Liver (tissue), 3 donors: ENCODE data around the gene MAG.

Experiments used
- CTCF ChIP-seq: fragments of 150-350 bp; IDR thresholded peaks from 2 replicates; pipeline ENCODE4 v1.5.1; 2017; ENCODE audit warnings: improper control_type of control experiment, low read depth, low read length; ENCODE audit not compliant: missing input control
- GABPA ChIP-seq, 2 donors: IDR thresholded peaks in 1 of 2; conservative IDR thresholded peaks in 1 of 2; 2 replicates each; pipeline ENCODE4 v1.6.1; 2016; ENCODE audit warnings: antibody characterized with exemption in 2 of 2, mild to moderate bottlenecking in 1 of 2, moderate library complexity in 1 of 2
- JUND ChIP-seq, 2 donors: IDR thresholded peaks; 2 replicates each; pipeline ENCODE4 v1.6.1; 2016; ENCODE audit warnings: antibody characterized with exemption in 2 of 2
- MAX ChIP-seq: IDR thresholded peaks from 2 replicates; pipeline ENCODE4 v1.6.1; 2016; ENCODE audit warnings: antibody characterized with exemption
- RAD21 ChIP-seq, 2 donors: IDR thresholded peaks; 2 replicates each; pipeline ENCODE4 v1.6.1; 2016; ENCODE audit warnings: antibody characterized with exemption in 2 of 2, mild to moderate bottlenecking in 2 of 2
- RXRA ChIP-seq, 2 donors: IDR thresholded peaks; 2 replicates each; pipeline ENCODE4 v1.6.1; 2017 to 2018; ENCODE audit warnings: antibody characterized with exemption in 2 of 2, mild to moderate bottlenecking in 1 of 2
- SP1 ChIP-seq: IDR thresholded peaks from 2 replicates; pipeline ENCODE4 v1.6.1; 2018; ENCODE audit warnings: antibody characterized with exemption, mild to moderate bottlenecking
- YY1 ChIP-seq: IDR thresholded peaks from 2 replicates; pipeline ENCODE4 v1.6.1; 2016; ENCODE audit warnings: antibody characterized with exemption, mild to moderate bottlenecking
- TF ChIP-seq, protein P1 (sequence below): IDR thresholded peaks from 2 replicates; pipeline ENCODE4 v1.6.1; 2016; ENCODE audit warnings: antibody characterized with exemption, mild to moderate bottlenecking
- TF ChIP-seq, protein P2 (sequence below): IDR thresholded peaks from 2 replicates; pipeline ENCODE4 v1.6.1; 2016; ENCODE audit warnings: antibody characterized with exemption
- donor health status: healthy.
- donor health status: healthy.

DNA sequence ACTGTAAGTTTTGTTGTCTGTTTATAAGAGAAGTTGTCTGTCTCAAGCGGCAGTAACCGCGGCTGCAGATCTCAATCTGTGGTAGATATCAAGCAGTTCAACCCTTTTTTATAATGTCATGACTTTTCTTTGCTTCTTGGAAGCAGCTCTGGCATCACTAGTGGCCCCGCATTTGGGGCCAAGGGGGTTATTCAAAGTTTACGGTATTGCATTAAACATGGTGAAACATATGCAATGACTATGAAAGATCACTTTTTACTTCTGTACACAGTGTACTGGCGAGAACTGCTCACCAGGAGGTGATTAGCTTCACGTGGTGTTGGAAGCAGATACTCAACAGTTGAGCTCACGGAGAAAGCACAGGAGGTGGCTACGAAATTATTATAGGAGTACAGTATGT is 61.7 kb downstream of the MAG start:
- TF ChIP-seq CTCF, result no peak
- TF ChIP-seq, protein P1, sequence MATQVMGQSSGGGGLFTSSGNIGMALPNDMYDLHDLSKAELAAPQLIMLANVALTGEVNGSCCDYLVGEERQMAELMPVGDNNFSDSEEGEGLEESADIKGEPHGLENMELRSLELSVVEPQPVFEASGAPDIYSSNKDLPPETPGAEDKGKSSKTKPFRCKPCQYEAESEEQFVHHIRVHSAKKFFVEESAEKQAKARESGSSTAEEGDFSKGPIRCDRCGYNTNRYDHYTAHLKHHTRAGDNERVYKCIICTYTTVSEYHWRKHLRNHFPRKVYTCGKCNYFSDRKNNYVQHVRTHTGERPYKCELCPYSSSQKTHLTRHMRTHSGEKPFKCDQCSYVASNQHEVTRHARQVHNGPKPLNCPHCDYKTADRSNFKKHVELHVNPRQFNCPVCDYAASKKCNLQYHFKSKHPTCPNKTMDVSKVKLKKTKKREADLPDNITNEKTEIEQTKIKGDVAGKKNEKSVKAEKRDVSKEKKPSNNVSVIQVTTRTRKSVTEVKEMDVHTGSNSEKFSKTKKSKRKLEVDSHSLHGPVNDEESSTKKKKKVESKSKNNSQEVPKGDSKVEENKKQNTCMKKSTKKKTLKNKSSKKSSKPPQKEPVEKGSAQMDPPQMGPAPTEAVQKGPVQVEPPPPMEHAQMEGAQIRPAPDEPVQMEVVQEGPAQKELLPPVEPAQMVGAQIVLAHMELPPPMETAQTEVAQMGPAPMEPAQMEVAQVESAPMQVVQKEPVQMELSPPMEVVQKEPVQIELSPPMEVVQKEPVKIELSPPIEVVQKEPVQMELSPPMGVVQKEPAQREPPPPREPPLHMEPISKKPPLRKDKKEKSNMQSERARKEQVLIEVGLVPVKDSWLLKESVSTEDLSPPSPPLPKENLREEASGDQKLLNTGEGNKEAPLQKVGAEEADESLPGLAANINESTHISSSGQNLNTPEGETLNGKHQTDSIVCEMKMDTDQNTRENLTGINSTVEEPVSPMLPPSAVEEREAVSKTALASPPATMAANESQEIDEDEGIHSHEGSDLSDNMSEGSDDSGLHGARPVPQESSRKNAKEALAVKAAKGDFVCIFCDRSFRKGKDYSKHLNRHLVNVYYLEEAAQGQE, result no peak
- TF ChIP-seq SP1, result no peak
- no peak for TF ChIP-seq JUND (IDR thresholded peaks at IDR 0.05)
- no peak for TF ChIP-seq GABPA (IDR thresholded peaks at IDR 0.05 in 1 of 2, conservative IDR thresholded peaks at IDR 0.05 in 1 of 2)
- no peak for TF ChIP-seq RXRA (IDR thresholded peaks at IDR 0.05)
- TF ChIP-seq YY1, result no peak
- TF ChIP-seq MAX, result no peak
- TF ChIP-seq, protein P2, sequence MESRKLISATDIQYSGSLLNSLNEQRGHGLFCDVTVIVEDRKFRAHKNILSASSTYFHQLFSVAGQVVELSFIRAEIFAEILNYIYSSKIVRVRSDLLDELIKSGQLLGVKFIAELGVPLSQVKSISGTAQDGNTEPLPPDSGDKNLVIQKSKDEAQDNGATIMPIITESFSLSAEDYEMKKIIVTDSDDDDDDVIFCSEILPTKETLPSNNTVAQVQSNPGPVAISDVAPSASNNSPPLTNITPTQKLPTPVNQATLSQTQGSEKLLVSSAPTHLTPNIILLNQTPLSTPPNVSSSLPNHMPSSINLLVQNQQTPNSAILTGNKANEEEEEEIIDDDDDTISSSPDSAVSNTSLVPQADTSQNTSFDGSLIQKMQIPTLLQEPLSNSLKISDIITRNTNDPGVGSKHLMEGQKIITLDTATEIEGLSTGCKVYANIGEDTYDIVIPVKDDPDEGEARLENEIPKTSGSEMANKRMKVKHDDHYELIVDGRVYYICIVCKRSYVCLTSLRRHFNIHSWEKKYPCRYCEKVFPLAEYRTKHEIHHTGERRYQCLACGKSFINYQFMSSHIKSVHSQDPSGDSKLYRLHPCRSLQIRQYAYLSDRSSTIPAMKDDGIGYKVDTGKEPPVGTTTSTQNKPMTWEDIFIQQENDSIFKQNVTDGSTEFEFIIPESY, result no peak
- TF ChIP-seq RAD21 (IDR thresholded peaks at IDR 0.05), result no peak
